Islet precursor cell (in vitro differentiated cells): ENCODE measurements around the gene RNASE12.
"Not testable (repeated sequence)": the region's sequence is repeated elsewhere in the genome, so short reads cannot be mapped to it uniquely, and the experiment has no call there.

Source experiments
- DNase-seq: peaks from one replicate; pipeline ENCODE4 v3.0.0-alpha.2; 2018

RNASE12 gene

GRCh38 chr14:20591235-20591634 lies at the start of gene RNASE12:
TSS of gene RNASE12 (minus strand) at chr14:20591376. CDS start at chr14:20590723, 653 bp downstream.
- DNase-seq = no peak

GRCh38 chr14:20632831-20633691 lies 41.9 kb upstream of the RNASE12 start:
- peak; percentile 93 for DNase-seq

- DNase-seq = no peak
Measured at GRCh38 chr14:20632448-20632830, 41.3 kb upstream of the RNASE12 start.

- DNase-seq = peak; percentile 90
Measured at GRCh38 chr14:20631880-20632389, 40.8 kb upstream of the RNASE12 start.

- DNase-seq = peak; percentile 76
Measured at GRCh38 chr14:20631023-20631879, 40.1 kb upstream of the RNASE12 start.

- peak; percentile 76 for DNase-seq
Measured at GRCh38 chr14:20630340-20631022, 39.3 kb upstream of the RNASE12 start.

- no peak for DNase-seq
Measured at GRCh38 chr14:20628063-20628854, 37.1 kb upstream of the RNASE12 start.

- no peak for DNase-seq
Measured at GRCh38 chr14:20627346-20628027, 36.3 kb upstream of the RNASE12 start.

GRCh38 chr14:20626274-20626673 lies 35.1 kb upstream of the RNASE12 start:
- no peak for DNase-seq

- DNase-seq = peak; percentile 88
Measured at GRCh38 chr14:20624495-20625070, 33.4 kb upstream of the RNASE12 start.

GRCh38 chr14:20623798-20624197 lies 32.6 kb upstream of the RNASE12 start:
- DNase-seq = no peak

GRCh38 chr14:20622816-20623291 lies 31.7 kb upstream of the RNASE12 start:
- DNase-seq = no peak

GRCh38 chr14:20620798-20621478 lies 29.8 kb upstream of the RNASE12 start:
- DNase-seq = no peak

GRCh38 chr14:20619688-20620087 lies 28.5 kb upstream of the RNASE12 start:
- DNase-seq = not testable (repeated sequence)

- DNase-seq = no peak
Measured at GRCh38 chr14:20618271-20618749, 27.1 kb upstream of the RNASE12 start.

- no peak for DNase-seq
Measured at GRCh38 chr14:20617138-20618003, 26.2 kb upstream of the RNASE12 start.

GRCh38 chr14:20615996-20616395 lies 24.8 kb upstream of the RNASE12 start:
- DNase-seq = no peak

GRCh38 chr14:20614038-20614840 lies 23.1 kb upstream of the RNASE12 start:
- no peak for DNase-seq
